SH-SY5Y (cell line): Measurements from ENCODE around the gene DIRAS1.

Experiments
- GATA2 ChIP-seq: IDR thresholded peaks from 2 replicates; pipeline ENCODE4 v1.6.1; 2011; ENCODE audit warnings: mild to moderate bottlenecking, low read depth, low read length
- GATA3 ChIP-seq: IDR thresholded peaks from 2 replicates; pipeline ENCODE4 v1.6.1; 2011; ENCODE audit warnings: low read depth, mild to moderate bottlenecking, low read length, moderate library complexity

DNA sequence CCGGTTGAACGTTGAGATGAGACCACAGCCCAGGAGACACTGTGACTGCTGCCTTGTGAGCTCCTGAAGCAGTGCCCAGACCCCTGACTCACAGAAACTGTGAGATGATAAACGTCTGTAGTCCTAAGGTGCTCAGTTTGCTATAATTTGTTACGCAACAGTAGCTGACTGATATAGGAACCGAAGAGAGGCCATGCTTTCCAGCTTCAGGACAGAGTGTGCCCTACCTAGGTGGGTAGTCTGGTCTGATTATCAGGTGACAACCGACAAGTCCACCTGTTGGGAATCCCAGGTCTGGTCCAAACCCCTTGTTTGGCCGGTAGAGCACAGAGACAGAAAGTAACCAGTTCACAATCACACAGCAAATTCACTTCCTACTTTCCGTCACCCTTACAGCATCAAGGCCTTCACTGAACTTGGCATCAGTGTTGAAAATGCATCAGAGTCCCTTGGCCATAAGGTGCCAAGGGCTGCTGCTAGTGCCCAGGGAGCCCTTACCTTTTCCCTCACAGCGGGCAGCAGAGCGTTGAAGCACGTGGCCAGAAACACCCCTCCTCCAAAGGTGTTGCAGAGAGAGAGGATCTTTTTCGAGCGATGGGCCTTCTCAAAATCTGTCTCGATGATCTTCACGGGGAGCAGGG, 15.5 kb upstream of the DIRAS1 start:
- TF ChIP-seq GATA3 (no peak), GATA2 (no peak)
